Muscle of back (tissue), 11 donors: ENCODE measurements around the gene PRSS50. TPM values are rescaled to one million over a fixed set of nuclear protein-coding genes. Genes with fewer than 3 reads are reported as not detected.

Experiments used
- DNase-seq, 3 donors: peaks; one replicate each; pipeline versions ENCODE4 v3.0.0 to v3.0.0-alpha.2; 2013
- polyA plus RNA-seq, 10 donors: library from polyadenylated mRNA; unstranded; fragments of 120-200 nt; gene quantifications; one replicate each; pipeline ENCODE4 v1.2.1, GENCODE V29; 2013; ENCODE audit not compliant: insufficient read length in 10 of 10

Gene PRSS50
- polyA plus RNA-seq, 10 donors, result 0.09 to 0.30 (median 0.16) TPM; not detected in 3

DNA sequence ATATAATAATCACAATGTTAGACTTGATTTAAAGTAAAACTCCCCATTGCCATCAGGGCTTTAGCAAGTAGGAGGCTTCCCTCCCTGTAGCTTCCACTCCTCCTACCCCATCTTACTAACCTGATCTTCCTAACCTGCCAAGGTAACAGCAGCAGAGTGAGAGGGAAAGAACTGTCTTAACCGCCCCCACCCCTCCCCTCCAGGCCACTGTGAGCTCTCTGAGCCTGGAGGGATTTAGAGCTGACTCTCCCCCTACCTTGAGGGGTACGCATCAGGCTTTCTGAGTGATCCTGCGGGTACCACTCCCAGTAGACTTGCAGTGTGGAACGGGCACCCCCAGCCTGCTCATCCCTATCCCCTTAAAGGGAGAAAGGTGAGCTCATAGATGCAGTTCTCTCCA is 11.4 kb upstream of the PRSS50 start:
- no peak for DNase-seq

DNA sequence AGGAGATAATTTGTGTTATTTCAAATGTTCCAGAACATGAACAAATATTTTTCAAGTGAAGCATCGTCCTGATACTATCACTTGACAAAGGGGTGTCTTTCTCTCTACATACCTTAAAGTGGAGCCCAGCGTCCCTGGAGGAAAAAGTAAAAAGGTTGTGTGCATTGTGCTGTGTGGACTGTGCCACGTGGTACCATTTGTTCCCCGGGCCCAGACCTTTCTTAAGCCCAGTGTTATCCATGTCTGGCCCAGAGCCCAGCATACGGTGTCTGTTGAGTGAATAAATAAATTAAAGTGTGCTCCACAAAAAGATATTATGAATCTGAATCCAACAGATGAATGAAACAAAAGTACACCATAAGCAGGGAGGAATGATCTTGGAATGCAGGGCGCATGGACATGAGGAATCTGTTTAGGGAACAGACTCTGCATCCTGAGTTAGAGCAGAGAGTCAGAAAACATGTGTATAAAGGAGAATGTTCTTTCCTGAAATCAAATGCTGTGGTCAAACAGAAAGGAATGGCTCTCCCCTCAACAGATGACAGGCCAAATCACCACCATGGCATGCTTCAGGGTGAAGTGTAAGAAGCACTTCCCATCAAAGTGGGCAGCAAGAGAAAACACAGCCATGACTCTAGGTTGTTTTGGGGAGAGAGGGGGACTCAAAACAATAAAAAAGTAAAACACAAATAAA is 8.1 kb upstream of the PRSS50 start:
- DNase-seq, result no peak

DNA sequence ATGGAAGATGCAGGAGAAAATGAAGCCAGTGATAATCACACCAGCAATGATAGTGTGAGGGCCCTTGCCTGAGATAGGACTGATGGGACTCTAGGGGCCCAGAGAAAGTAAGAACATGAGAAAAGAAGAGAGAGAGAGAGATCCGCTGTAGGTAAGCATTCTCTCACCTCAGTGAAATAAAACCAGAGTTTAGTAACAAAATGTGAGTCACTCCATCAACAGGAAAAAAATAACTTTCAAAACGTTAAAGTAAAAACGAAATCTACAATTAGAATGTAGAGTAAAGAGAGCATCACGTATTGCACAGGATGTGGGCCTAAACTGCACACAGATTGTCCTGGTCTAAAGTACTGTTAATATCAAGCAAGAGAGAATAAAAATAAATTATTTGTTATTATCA is 6.8 kb upstream of the PRSS50 start:
- DNase-seq, result no peak

DNA sequence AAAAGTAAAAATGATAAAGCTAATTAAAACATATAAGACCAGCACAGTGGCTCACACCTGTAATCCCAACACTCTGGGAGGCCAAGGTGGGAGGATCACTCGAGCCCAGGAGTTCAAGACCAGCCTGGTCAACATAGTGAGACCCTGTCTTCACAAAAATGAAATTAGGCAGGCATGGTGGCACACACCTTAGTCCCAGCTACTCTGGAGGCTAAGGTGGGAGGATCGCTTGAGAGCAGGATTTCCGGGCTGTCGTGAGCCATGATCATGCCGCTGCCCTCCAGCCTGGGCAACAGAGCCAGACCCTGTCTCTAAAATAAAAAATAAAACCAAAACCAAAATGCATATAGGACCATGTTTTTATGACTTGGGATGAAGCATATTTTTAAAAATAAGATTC is 4.8 kb upstream of the PRSS50 start:
- DNase-seq, result no peak

DNA sequence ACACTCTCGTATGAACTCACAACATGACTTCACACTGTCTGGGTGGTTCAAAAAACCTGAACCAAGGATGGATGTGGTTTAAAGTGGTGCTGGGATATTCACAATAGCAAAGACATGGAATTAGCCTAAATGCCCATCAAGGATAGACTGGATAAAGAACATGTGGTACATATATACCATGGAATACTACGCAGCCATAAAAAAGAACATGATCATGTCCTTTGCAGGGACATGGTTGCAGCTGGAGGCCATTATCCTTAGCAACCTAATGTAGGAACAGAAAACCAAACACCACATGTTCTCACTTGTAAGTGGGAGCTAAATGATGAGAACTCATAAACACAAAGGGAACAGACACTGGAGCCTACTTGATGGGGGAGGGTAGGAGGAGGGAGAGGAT is 3.3 kb upstream of the PRSS50 start:
- DNase-seq, result no peak

DNA sequence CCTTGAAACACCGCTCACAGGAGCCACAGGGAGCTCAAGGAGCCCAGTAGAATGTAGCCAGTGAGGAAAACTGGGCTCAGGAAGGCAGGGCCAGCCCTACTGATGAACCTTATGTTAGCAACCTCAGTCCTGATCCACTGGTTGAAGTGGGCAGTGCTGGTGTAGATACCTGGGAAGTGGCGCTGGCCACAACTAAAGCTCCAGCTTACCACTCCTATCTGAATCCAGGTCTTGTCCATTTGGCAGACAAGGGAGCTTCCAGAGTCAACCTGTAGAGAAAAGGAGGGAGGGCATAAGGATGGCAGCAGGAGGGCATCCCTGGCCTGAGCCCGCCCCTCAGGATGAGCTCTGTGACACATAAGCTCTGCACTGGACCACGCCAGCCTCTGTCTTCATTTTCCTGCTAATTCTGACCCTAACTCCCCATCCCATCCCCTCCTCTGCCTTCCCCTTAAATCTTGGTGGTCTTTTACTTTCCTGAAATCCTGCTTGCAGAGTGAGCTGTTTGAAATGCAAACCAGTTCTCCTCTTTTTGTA is 2.1 kb upstream of the PRSS50 start:
- no peak for DNase-seq

DNA sequence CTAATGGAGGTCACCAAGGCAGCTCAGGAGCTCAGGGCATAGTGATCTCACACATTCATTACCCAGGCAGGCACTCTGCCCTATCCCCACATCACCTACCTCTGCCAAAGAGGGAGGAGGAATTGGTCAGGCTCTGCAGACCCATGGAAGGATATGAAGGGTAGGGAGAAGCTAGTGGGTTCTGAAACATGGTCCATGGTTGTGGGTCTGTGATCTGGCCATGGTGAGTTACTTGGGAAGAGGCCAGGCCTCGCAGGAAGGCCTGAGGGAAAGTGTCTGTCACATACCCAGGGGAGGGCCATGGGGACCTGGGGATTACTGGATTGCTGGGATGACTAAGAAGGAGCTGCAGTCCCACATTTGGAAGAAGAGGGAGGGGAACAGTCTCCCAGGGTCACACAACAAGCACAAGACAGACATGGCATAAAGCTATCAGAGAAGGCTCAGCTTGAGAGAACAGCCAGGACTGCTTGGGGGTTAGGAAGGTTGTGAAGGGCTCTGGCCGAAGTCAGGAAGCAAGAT is 1.4 kb upstream of the PRSS50 start:
- DNase-seq, result no peak

DNA sequence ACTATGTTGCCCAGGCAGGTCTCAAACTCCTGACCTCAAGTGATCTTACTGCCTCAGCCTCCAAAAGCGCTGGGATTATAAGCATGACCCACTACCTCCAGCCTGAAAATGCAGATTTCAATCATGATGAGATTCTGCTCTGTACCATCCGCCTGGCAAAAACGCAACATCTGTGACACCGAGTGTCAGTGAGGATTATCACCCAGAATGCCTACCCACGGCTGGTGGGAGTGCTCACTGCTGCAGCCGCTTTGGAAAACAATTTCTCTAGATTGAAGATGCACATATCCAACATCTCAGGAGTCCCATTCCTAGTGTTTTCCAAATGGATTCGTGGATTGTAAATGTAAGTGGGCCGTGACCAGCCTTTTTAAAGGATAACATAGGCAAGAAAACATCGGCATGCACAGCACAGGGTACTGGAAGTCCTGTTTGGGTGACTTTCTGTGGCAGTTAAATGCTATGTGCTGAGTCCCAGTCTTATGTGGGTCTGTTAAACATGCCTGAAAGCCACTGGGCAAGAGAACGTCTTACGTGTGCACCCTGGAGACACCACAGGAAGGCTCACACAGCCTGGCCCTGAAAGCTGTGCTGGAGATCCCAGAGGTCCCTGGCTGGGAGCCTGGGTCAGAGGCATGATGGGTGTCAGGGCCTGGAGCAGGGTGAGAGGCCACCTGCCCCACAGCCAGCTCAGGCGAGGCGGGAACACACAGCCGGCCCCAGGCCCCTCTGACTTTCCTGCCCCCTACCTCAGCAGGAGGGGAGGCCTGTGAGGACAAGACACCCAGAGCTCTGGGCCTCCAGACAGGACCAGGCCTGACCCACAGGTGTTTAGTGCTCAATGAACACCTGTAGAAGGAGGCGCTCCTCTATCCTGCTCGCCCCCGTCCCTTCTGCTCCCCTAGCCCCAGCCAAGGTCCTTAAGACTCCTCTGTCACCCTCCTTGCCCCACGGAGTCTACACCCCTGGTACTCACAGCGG is 918 bp downstream of the PRSS50 start:
- DNase-seq, result no peak

DNA sequence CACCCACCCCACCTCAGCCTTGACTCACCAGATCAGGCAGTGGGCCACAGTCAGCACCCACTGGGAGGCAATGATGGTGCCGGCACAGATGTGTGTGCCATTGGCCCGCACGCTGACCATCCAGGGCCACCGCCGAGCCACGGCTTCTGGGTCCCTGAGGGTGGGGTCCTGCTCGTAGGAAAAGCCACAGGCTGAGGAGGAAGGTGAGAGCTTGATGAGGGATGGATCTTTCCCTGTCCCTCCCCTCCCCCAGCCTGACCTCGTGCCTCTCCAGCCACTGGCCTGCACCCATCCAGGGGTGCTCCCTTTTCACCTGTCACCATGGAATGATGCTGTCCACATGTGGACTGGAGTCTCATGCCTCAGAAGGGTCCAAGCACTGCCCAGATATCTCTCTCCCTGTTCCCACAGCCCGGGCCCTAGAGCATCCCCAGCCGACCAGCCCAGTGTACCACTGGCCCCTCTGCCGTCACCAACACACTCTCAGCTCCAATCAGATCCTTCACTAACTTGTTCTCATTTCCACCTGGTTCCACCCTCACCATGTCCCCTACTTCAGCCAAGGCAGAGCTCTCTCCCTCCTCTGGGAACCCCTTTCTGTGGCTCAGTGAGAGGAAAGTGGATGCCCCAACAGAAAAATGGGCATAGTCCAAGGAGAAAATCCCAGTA is 2.0 kb downstream of the PRSS50 start:
- DNase-seq, result no peak

DNA sequence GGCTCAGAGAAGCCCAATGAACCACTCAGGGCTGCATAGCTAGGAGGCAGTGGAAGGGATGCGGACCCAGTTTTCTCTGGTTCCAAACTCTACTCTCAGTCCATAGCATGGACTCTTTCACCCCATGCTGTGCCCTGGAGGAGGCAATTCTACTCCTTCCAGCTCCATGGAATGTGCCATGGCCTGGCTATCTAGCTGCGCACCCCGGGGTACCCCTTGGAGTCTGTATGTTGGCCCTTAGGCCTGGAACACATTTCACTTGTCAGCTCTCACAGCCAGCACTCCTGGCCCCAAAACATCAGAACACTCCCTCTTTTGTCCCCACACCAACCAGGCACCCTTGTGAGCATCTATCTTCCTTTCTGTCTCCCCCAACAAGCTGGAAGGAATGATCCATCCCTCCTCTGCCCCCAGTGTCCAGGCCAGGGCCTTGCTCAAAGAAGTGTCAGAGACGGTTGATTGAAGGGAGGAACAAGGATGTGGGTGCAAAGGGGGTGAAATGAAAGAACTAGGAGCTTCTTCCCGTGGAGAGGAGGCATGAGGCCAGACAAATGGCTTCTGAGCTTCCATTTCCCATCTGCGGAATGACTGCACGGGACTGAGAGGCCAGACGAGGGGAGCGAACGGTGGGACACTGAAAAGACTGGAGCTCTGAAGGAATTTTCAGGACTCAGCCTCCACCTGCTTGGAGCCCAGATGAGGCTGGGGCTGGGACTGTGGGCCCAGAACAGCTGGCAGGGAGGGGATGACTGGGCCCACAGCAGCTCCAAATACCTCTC is 2.8 kb downstream of the PRSS50 start:
- DNase-seq, result no peak

DNA sequence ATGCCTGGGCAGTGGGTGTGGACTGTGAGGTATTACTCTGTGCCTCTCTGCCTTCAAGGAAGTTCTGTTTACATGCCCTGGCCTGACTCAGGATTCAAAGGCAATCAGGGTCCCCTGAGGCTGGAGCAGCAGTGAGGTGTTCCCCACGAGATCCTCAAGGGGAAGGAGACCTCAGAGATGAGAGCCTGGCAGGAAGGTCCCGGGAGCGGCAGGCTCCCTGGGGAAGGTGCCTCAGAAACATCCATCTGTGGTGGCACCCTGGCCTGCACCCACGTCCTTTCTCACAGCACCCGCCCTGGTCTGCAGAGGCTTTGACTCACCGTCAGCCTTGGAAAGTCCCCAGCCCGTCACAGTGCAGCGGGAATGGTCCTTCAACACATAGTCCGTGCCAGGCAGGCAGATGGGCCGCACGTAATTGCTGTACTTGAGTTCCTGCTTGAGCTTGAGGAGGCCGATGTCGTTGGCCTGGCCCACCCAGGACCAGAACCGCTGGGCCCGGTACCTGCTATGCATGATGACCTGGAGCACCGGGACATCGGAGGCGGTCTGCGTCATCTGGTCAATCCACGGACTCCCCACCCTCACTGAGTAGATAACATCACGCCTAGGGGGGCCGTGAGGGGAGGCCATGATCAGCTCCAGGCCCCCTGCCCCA is 3.6 kb downstream of the PRSS50 start:
- no peak for DNase-seq

DNA sequence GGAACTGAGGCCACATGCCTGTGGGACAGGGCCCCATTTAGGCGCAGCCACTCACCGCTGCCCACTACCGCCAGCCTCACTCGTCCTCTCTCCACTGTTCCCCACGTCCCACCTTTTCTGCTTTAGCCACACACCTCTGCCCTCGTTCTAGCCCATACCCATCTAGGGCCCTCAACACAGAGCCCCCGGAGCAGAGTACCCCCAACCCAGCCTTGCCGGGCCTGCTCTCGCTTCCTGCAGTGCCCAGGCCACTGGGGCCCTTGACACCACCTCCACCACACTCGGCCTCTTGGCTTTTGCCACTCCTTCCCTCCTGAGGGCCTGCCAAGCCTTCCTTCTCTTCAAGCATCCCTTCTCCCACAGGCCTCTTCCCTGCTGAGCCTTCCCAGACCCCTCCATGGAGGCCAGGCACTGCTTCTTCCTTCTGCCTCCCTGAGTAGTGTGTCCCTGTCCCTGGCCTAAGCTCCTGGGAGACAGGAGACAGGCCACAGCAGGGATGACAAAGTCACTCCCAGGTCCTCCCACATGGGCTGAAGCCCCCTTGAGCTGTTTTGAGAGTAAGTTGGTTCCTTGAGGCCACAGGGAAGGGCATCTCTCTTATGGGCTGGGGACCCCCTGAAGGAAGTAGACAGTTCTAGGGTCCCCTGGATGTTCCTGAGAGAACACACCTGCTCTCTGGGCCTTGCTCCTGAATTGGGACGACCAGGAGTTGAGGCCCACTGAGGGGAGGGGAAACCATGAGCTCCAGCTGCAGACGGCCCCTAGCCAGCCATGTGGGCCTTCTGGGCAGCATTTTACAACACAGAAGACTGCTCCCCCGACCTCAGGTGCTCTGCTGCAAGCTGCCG is 4.4 kb downstream of the PRSS50 start:
- no peak for DNase-seq

DNA sequence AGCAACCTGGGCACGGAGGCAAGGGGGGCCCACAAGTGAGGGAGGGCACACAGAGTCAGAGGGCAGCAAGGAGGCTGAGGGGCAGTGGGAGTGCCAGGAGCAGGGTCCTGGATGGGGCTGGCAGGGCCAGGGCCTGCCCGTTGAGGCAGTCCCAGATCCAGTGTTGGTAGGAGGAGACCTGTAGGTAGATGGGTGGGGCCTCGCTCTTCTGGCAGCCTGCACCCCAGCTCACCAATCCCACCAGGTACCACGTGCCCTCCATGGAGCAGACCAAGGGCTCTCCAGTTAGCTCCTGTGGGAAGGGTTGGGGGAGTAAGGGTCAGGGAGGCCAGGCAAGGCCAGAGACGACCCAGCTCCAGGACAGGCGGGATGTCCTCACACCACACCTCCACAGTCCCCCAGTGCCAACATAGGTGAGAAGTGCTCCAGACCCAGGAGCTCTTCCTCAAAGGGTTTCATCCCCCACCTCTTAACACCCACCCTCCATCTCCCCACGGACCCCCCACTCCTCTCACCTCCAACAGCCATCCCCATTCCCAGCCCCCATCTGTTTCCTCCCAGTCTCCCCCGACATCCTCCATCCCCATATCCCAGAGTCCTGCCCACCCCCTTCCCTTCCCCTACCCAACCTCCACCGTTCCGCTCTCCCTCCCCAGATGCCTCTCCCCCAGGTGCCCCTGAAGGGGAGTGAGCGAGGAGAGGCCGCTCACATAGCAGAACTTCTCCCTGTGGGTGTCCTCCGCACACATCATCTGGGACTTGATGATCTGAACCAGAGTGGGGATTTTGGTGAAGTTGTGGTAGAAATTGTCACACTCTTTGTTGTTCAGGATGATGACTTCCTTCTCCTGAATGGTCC is 5.2 kb downstream of the PRSS50 start:
- no peak for DNase-seq

DNA sequence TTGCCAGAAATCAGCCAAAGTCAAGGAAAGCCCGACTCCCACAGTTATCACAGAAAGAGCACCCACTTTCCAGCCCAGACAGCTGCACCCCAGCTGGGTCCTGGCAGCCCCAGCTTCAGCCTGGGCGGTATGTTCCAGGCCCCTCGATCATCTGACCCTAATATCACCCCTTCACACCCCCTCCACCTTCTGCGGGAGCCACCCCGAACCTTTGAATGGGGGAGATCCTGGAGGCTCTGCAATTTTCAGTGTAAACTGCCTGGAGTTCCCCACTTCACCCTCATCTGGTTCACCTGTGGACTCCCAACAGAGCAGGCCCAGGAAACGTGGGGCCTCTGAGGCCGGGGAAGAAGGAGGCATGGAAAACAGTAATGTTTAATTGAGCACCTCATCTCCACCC is 5.9 kb downstream of the PRSS50 start:
- DNase-seq, result no peak

DNA sequence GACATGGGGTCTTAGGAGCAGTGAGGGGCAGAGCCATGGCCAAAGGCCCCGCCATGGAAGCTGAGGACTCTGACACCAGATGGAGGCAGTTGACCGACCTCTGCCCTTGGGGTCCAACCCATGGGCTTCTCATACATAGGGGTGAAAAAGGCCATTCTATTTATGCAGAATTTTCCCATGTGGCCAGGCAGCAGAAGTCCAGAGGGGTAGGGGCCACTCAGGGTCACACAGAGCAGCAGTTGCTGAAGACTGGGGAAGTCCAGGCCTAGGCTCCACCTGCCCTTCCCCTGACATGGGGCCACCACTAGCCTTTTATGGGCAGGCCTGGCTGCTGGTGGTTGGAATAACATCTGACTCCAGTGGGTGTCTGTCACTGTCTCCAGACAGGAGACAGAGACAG is 6.4 kb downstream of the PRSS50 start:
- DNase-seq, result no peak

DNA sequence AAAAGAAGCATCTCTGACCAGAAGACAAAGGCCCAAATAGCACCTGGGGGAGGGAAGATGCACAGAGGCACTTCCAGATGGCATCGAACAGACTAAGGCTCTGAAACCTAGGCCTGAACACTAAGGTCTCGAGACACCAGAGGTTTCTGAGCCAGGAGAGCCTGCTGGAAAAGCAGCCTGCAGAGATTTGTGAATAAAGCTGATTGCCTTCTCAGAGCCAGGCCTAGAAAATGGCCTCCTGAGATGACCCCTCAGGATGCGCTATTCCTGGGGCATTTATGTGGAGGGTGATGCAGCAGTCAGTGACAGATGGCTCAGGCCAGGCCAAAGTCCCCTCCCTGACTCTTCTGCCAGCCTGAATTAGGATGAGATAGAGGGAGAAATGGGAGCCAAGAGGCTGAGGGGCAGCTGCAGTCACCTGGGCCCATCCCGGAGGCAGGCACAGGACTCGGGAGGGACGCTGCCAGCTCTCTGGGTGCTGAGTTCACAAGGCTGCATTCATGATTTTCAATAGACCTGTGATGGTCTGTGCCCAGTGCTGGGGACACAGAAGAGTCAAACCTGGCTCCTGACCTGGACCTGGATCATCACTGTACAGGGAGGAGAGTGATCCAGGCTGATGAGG is 6.9 kb downstream of the PRSS50 start:
- DNase-seq, result no peak

DNA sequence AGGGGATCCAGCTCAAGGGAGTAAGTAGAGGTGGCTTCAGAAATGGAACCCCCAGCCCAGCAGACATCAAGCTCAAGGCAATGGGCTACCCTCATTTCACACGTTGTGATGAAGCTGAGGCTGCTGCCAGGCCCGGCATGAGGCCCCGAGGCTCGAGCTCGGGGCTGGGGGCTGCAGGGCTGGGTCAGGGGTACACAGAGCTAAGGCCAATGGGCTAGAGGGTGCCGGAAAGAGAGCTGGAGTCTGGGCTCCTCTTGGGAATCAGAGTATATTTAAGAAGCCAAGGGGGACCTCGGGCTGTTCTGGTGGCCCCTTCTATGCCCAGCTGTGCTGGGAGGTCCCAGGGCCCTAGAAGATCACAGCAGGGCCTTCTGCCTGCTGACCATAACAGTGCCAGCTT is 7.4 kb downstream of the PRSS50 start:
- DNase-seq, result no peak

DNA sequence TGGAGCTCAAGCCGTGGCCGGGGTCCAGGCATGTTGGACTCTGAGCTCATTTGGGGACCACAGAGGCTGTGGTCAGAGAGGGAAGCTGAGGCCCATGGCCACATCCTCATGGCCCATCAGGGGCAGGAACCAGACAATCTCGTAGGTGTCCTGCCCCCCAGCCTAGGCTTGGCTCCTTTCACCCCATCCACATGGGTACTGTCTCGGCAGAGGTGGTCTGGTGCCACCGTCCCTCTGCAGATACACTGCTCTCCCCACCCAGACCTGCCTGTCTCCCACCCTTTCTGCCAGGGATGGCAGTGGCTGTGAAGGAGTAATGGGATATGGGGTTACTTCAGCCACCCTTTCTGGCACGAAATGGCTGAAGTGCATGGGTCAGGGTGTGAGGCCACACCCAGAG is 7.9 kb downstream of the PRSS50 start:
- DNase-seq, result no peak
